K562 (cell line): ENCODE data around the gene PNPLA1. TPM values are rescaled to one million over a fixed set of nuclear protein-coding genes. Genes with fewer than 3 reads are reported as not detected.

Experiments
- ATAC-seq: fragments of 200-7000 bp; cut with Tn5 transposase; 3 replicates; pipeline ENCODE4 v1.9.1; 2020; ENCODE audit warnings: moderate library complexity
- BruUV-seq: library from RNA; stranded (reverse); fragments of 400-500 nt; replicated peaks from 2 replicates; lab custom pipeline; 2021; lab: Mats Ljungman, UMichigan
- CTCF ChIA-PET: fragments of 300-600 bp; formaldehyde crosslinking; extraction: SDS; loops from one replicate; lab custom pipeline; 2021; ENCODE audit warnings: low intra/inter-chr PET ratio; lab: Yijun Ruan, JAX
- POLR2A ChIA-PET: fragments of 300-600, 350-650 bp; sonication (Branson Sonifier 250); formaldehyde crosslinking; extraction: SDS; loops from one replicate; lab custom pipeline; 2021; ENCODE audit warnings: antibody characterized with exemption, inconsistent platforms; lab: Yijun Ruan, JAX
- DNase-seq, 4 experiments: peaks; one replicate each; pipeline versions ENCODE4 v3.0.0 to v3.0.0-alpha.2; 2011 to 2018; ENCODE audit warnings: low spot score in 3 of 4, mixed read lengths in 3 of 4; ENCODE audit errors: extremely low read depth in 1 of 4
- FAIRE-seq: peaks from 2 replicates; lab custom pipeline; 2011; peaks lifted over from hg19 to GRCh38; lab: Jason Lieb, UNC
- H2AFZ ChIP-seq: 2 replicates; pipeline ENCODE4 v1.6.0; 2011; ENCODE audit warnings: low read depth, low read length, control low read depth, inconsistent platforms
- H3K27ac ChIP-seq: fragments of 200-600 bp; 3 replicates; pipeline ENCODE4 v1.8.0; 2011; ENCODE audit warnings: low read depth, mild to moderate bottlenecking, control low read depth, inconsistent platforms, low read length, moderate library complexity, mixed read lengths; ENCODE audit errors: extremely low read depth
- H3K27me3 ChIP-seq, 2 experiments: fragments of 300-600 bp in 1 of 2; 2 replicates in 1 of 2; 3 replicates in 1 of 2; pipeline versions ENCODE4 v1.6.0 to v1.8.0; 2011; ENCODE audit warnings: inconsistent platforms in 2 of 2, low read length in 2 of 2, mild to moderate bottlenecking in 1 of 2, mixed read lengths in 1 of 2, moderate library complexity in 1 of 2; ENCODE audit not compliant: control insufficient read depth in 2 of 2, insufficient read depth in 2 of 2
- H3K36me3 ChIP-seq: fragments of 300-600 bp; 3 replicates; pipeline ENCODE4 v1.8.0; 2011; ENCODE audit warnings: mild to moderate bottlenecking, low read length, inconsistent platforms; ENCODE audit not compliant: control insufficient read depth, insufficient read depth
- H3K4me1 ChIP-seq, 2 experiments: fragments of 200-600 bp in 1 of 2; replicated peaks in 1 of 2; 2 replicates in 1 of 2; 3 replicates in 1 of 2; pipeline versions ENCODE4 v1.5.1 to v1.8.0; 2011; ENCODE audit warnings: inconsistent platforms in 2 of 2, low read length in 2 of 2, mild to moderate bottlenecking in 1 of 2, mixed read lengths in 1 of 2, moderate library complexity in 1 of 2; ENCODE audit not compliant: control insufficient read depth in 2 of 2, insufficient read depth in 2 of 2
- H3K4me2 ChIP-seq: 2 replicates; pipeline ENCODE4 v1.6.1; 2011; ENCODE audit warnings: low read length, control low read depth, inconsistent platforms, mixed read lengths; ENCODE audit not compliant: insufficient read depth
- H3K4me3 ChIP-seq: fragments of 200-600 bp; sonication (generic), shearing (Covaris generic); 2 replicates; pipeline ENCODE4 v1.5.1; 2016; ENCODE audit warnings: control low read depth, inconsistent platforms
- H3K79me2 ChIP-seq: fragments of 200-600 bp; 3 replicates; pipeline ENCODE4 v1.8.0; 2011; ENCODE audit warnings: low read length, inconsistent platforms; ENCODE audit not compliant: control insufficient read depth, insufficient read depth
- H3K9ac ChIP-seq, 2 experiments: 2 replicates each; pipeline versions ENCODE4 v1.6.0 to v1.6.1; 2011; ENCODE audit warnings: low read depth in 2 of 2, low read length in 2 of 2, control low read depth in 1 of 2, inconsistent platforms in 1 of 2, mild to moderate bottlenecking in 1 of 2, mixed read lengths in 1 of 2; ENCODE audit not compliant: insufficient read depth in 1 of 2
- H3K9me1 ChIP-seq: one replicate; pipeline ENCODE4 v1.6.0; 2011; ENCODE audit warnings: inconsistent platforms, mild to moderate bottlenecking, low read length, moderate library complexity; ENCODE audit not compliant: control insufficient read depth, insufficient read depth
- H3K9me3 ChIP-seq: replicated peaks from 2 replicates; pipeline ENCODE4 v1.5.1; 2011; ENCODE audit warnings: low read depth, low read length, inconsistent platforms; ENCODE audit not compliant: control insufficient read depth, insufficient read depth
- H4K20me1 ChIP-seq: replicated peaks from 2 replicates; pipeline ENCODE4 v1.6.1; 2011; ENCODE audit warnings: low read length, inconsistent platforms, mixed read lengths; ENCODE audit not compliant: control insufficient read depth, insufficient read depth
- IFI16 ChIP-seq: fragments of 250-450 bp; sonication (Bioruptor Pico); IDR thresholded peaks from 2 replicates; pipeline ENCODE4 v2.1.2; 2022; ENCODE audit warnings: mild to moderate bottlenecking, inconsistent platforms
- OTX1 ChIP-seq: fragments of 450-650 bp; formaldehyde crosslinking; IDR thresholded peaks from 2 replicates; pipeline ENCODE4 v1.4.0; 2022; ENCODE audit warnings: mild to moderate bottlenecking
- RFX7 ChIP-seq: fragments of 250-450 bp; sonication (Bioruptor Pico); IDR thresholded peaks from 2 replicates; pipeline ENCODE4 v1.5.1; 2021; ENCODE audit warnings: mild to moderate bottlenecking
- WGBS: fragments of 100-300 bp; shearing (Covaris generic); methylation state at CpG from one replicate; pipeline ENCODE4 v1.1.6; 2016; ENCODE audit warnings: low coverage, mixed read lengths; ENCODE audit not compliant: insufficient coverage; ENCODE audit errors: missing lambda C conversion rate; 5-methylcytosine and 5-hydroxymethylcytosine counted together
- in situ Hi-C: fragments of 300-500 bp; cut with MboI; formaldehyde crosslinking; loops from 4 replicates; pipeline ENCODE4 v1.15.0; 2018; ENCODE audit warnings: inconsistent platforms, mixed read lengths
- intact Hi-C: fragments of 100-400 bp; cut with micrococcal nuclease; formaldehyde crosslinking; loops from 2 replicates; pipeline ENCODE4 v1.14.2; 2022
- polyA plus RNA-seq, 8 experiments: library from polyadenylated mRNA; depleted of rRNA in 4 of 8; stranded (reverse) in 5 of 8; unstranded in 3 of 8; fragments of >200 nt; fragmentation: Nextera tagmentation in 2 of 8; fragmentation: Illumina TruSeq in 1 of 8; extraction: Ambion mirVana in 2 of 8; extraction: Trizol in 1 of 8; gene quantifications; 2 replicates each; pipeline versions ENCODE4 v1.2.1 to v1.2.3, GENCODE V29; 2011 to 2014; ENCODE audit warnings: inconsistent platforms in 1 of 8, missing spikeins in 1 of 8
- total RNA-seq, 7 experiments: library from RNA; depleted of rRNA in 6 of 7; stranded (reverse); fragments of >200 nt in 6 of 7; fragmentation: Illumina TruSeq in 2 of 7; extraction: Trizol in 2 of 7; gene quantifications; 2 replicates each; pipeline versions ENCODE4 v1.2.1 to v1.2.3, GENCODE V29; 2011 to 2021; ENCODE audit warnings: low replicate concordance in 1 of 7
- TF ChIP-seq, protein P1 (sequence below): sonication (generic); formaldehyde crosslinking; IDR thresholded peaks from 2 replicates; pipeline ENCODE4 v1.8.0; 2022; ENCODE audit warnings: mild to moderate bottlenecking, missing genetic modification reagents
- TF ChIP-seq, protein P2 (sequence below): fragments of 250-450 bp; sonication (Bioruptor Pico); IDR thresholded peaks from 2 replicates; pipeline ENCODE4 v1.6.1; 2021; ENCODE audit warnings: mild to moderate bottlenecking

Gene PNPLA1
- total and polyA plus RNA-seq, 9 of the 15 experiments (the other 6 are each of a cell fraction or from before 2014, with no cell fraction given), result 0.04 to 0.27 (median 0.13) TPM; not detected in 2

DNA sequence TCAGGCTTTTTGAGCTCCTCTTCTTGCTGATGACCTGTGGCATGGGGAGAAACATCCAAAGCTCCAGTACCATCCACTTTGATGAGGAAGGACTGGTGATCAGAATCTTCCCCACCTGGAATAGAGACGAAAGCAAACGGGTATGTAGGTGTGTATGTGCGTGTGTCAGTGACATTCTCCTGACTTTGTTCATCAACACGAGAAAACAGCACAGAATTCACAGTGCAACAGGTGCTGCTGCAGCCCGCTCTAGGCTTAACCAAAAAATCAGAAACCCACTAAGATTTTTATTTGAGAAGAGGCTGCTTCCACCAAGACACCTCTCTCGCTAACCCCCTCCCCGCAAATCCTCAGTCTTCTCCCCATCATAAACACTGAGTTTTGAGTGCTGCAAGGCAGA is 58.7 kb downstream of the PNPLA1 start (continued):
- TF ChIP-seq RFX7 (CRISPR knock-in tag), result no peak
- TF ChIP-seq, protein P1, sequence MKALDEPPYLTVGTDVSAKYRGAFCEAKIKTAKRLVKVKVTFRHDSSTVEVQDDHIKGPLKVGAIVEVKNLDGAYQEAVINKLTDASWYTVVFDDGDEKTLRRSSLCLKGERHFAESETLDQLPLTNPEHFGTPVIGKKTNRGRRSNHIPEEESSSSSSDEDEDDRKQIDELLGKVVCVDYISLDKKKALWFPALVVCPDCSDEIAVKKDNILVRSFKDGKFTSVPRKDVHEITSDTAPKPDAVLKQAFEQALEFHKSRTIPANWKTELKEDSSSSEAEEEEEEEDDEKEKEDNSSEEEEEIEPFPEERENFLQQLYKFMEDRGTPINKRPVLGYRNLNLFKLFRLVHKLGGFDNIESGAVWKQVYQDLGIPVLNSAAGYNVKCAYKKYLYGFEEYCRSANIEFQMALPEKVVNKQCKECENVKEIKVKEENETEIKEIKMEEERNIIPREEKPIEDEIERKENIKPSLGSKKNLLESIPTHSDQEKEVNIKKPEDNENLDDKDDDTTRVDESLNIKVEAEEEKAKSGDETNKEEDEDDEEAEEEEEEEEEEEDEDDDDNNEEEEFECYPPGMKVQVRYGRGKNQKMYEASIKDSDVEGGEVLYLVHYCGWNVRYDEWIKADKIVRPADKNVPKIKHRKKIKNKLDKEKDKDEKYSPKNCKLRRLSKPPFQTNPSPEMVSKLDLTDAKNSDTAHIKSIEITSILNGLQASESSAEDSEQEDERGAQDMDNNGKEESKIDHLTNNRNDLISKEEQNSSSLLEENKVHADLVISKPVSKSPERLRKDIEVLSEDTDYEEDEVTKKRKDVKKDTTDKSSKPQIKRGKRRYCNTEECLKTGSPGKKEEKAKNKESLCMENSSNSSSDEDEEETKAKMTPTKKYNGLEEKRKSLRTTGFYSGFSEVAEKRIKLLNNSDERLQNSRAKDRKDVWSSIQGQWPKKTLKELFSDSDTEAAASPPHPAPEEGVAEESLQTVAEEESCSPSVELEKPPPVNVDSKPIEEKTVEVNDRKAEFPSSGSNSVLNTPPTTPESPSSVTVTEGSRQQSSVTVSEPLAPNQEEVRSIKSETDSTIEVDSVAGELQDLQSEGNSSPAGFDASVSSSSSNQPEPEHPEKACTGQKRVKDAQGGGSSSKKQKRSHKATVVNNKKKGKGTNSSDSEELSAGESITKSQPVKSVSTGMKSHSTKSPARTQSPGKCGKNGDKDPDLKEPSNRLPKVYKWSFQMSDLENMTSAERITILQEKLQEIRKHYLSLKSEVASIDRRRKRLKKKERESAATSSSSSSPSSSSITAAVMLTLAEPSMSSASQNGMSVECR, result no peak
- TF ChIP-seq, all 486 proteins: peak for 0

DNA sequence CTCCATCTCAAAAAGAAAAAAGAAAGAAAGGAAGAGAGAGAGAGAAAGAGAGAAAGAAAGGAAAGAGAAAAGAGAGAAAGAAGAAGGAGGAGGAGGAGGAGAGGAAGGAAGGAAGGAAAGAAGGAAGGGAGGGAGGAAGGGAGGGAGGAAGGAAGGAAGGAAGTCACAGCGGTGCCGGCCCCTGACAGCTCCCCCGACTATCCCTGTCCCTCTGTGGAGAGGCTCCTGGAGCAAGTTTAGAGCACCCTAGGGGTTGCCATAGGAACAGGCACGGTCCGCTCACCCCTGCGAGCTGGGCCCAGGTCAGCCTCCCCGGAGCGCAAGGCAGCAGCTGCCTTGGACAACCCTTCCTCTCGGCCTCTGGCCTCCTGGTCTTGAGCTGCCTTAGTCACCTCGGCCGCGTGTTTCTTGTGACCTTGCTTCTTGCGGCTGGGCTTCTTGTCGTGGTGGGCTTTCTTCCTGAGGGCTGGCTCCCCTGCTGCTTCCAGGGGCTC is 60.0 kb downstream of the PNPLA1 start:
- ATAC-seq, result peak; percentile 77
- BruUV-seq, result no TSS peak
- H3K9ac ChIP-seq, result peak overlapping the region in 1 of 2 experiments; percentile 46; a peak in 1 of 4 replicates
- H3K36me3 ChIP-seq, result no peaks in the 10 kb centered on the region
- H3K79me2 ChIP-seq, result no peaks in the 10 kb centered on the region
- no peak for FAIRE-seq
- POLR2A ChIA-PET, result interaction anchor here (0.6 to 1.4 kb wide), 5 partner anchors 8 to 862 kb away, joined by 3 to 5 read pairs (median 3); partner anchors contain the start of gene RPL10A
- intact Hi-C loops, result no loop called here
- no peak overlapping the region for H3K4me2 ChIP-seq
- H3K4me3 ChIP-seq, result no peak overlapping the region
- in situ Hi-C loops, result no loop called here
- H3K9me1 ChIP-seq, result no peaks in the 10 kb centered on the region
- H2AFZ ChIP-seq, result no peak overlapping the region
- peaks cover 0 to 8% of the 10 kb centered on the region in 2 experiments; a peak in 3 of 5 replicates for H3K4me1 ChIP-seq
- peaks cover 5% of the 10 kb centered on the region; the same call in 1 of the 2 replicates for H4K20me1 ChIP-seq
- CTCF ChIA-PET, result no interaction called here
- no peaks in the 10 kb centered on the region for H3K9me3 ChIP-seq
- peaks cover 66 to 93% of the 10 kb centered on the region in 2 experiments for H3K27me3 ChIP-seq
- H3K27ac ChIP-seq, result no peak overlapping the region
- peak in 2 of 4 experiments; percentile 28 to 43 for DNase-seq
- 13% methylated on average over 14 of the region's 14 CpGs for WGBS
- TF ChIP-seq IFI16 (CRISPR knock-in tag) (no peak), OTX1 (CRISPR knock-in tag) (0 out of 2 replicates have a peak, but pooled peaks have one; percentile 61)
- TF ChIP-seq, protein P2, sequence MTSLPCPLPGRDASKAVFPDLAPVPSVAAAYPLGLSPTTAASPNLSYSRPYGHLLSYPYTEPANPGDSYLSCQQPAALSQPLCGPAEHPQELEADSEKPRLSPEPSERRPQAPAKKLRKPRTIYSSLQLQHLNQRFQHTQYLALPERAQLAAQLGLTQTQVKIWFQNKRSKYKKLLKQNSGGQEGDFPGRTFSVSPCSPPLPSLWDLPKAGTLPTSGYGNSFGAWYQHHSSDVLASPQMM (CRISPR knock-in tag), result no peak
